Anterior cingulate cortex (tissue), 58 donors: ENCODE results near the gene PRTG.
"Not testable (repeated sequence)": the region's sequence is repeated elsewhere in the genome, so short reads cannot be mapped to it uniquely, and the experiment has no call there.

Experiments used
- DNase-seq, 58 donors: peaks; one replicate each; lab custom pipeline; 2025; lab: John Stamatoyannopoulos, UW

Gene PRTG

GRCh38 chr15:55649058-55649423 is 93.9 kb downstream of the PRTG start:
- no peak for DNase-seq

- DNase-seq, result no peak
These were observed 104.2 kb downstream of the PRTG start for GRCh38 chr15:55638764-55639163.

- no peak for DNase-seq
These were observed 105.9 kb downstream of the PRTG start for GRCh38 chr15:55637086-55637485.

GRCh38 chr15:55633731-55634130 is 109.2 kb downstream of the PRTG start:
- DNase-seq, result no peak

- no peak for DNase-seq
These were observed 110.5 kb downstream of the PRTG start for GRCh38 chr15:55632434-55632833.

GRCh38 chr15:55630858-55631257 is 112.1 kb downstream of the PRTG start:
- peak in 5 of 58 donors; percentile 5 to 13 (median 10) for DNase-seq

GRCh38 chr15:55628369-55628730 is 114.6 kb downstream of the PRTG start:
- DNase-seq, result no peak

GRCh38 chr15:55627730-55628368 is 115.1 kb downstream of the PRTG start:
- DNase-seq, result peak in 1 of 58 donors; percentile 38

GRCh38 chr15:55619783-55620182 is 123.2 kb downstream of the PRTG start:
- DNase-seq, result no peak

GRCh38 chr15:55618387-55618786 is 124.6 kb downstream of the PRTG start:
- DNase-seq, result no peak

GRCh38 chr15:55615445-55615844 is 127.5 kb downstream of the PRTG start:
- no peak for DNase-seq

- DNase-seq, result no peak
These were observed 129.2 kb downstream of the PRTG start for GRCh38 chr15:55613727-55614126.

- DNase-seq, result no peak
These were observed 136.7 kb downstream of the PRTG start for GRCh38 chr15:55606214-55606613.

- no peak for DNase-seq
These were observed 141.6 kb downstream of the PRTG start for GRCh38 chr15:55601374-55601773.

GRCh38 chr15:55599439-55599838 is 143.5 kb downstream of the PRTG start:
- no peak for DNase-seq

GRCh38 chr15:55593019-55593418 is 149.9 kb downstream of the PRTG start:
- DNase-seq, result not testable (repeated sequence)

- DNase-seq, result no peak
These were observed 152.2 kb downstream of the PRTG start for GRCh38 chr15:55590788-55591187.

- no peak for DNase-seq
These were observed 153.7 kb downstream of the PRTG start for GRCh38 chr15:55589287-55589686.

GRCh38 chr15:55588815-55589115 is 154.2 kb downstream of the PRTG start:
- peak in 1 of 58 donors; percentile 18 for DNase-seq

- peak in 44 of 58 donors; percentile 2 to 57 (median 27) for DNase-seq
These were observed 154.7 kb downstream of the PRTG start, which contains the start of gene PYGO1 for GRCh38 chr15:55588070-55588814. PYGO1 (minus strand) TSS chr15:55588345; CDS start chr15:55587883, 462 bp downstream.

- peak in 7 of 58 donors; percentile 0 to 47 (median 25) for DNase-seq
These were observed 155.5 kb downstream of the PRTG start for GRCh38 chr15:55587321-55588069.

- no peak for DNase-seq
These were observed 156.1 kb downstream of the PRTG start for GRCh38 chr15:55586808-55587207.
